IMR-90 (cell line): ENCODE measurements around the gene LPAR1. TPM values are rescaled to one million over a fixed set of nuclear protein-coding genes. Genes with fewer than 3 reads are reported as not detected.
"Not testable (repeated sequence)": the region's sequence is repeated elsewhere in the genome, so short reads cannot be mapped to it uniquely, and the experiment has no call there.

Experiments
- ATAC-seq: fragments of 200-7000 bp; cut with Tn5 transposase; 2 replicates; pipeline ENCODE4 v1.9.1; 2020; ENCODE audit warnings: low read depth, mild to moderate bottlenecking, moderate library complexity
- BruUV-seq: library from RNA; stranded (reverse); fragments of 400-500 nt; replicated peaks from 2 replicates; lab custom pipeline; 2021; lab: Mats Ljungman, UMichigan
- CTCF ChIA-PET: fragments of 300-600 bp; formaldehyde crosslinking; extraction: SDS; loops from one replicate; lab custom pipeline; 2021; ENCODE audit warnings: antibody characterized with exemption; lab: Yijun Ruan, JAX
- POLR2A ChIA-PET: fragments of 300-600 bp; sonication (Branson Sonifier 250); formaldehyde crosslinking; loops from one replicate; lab custom pipeline; 2022; ENCODE audit warnings: antibody characterized with exemption; ENCODE audit not compliant: unreplicated experiment; lab: Charles Lee
- DNase-seq: peaks from one replicate; pipeline ENCODE4 v3.0.0; 2013
- H2AFZ ChIP-seq: replicated peaks from 2 replicates; pipeline ENCODE3; 2013; ENCODE audit warnings: low read length, mild to moderate bottlenecking; ENCODE audit not compliant: poor library complexity
- H2AK5ac ChIP-seq: 2 replicates; pipeline ENCODE4 v1.6.1; 2013; ENCODE audit warnings: low read depth, low read length, inconsistent platforms
- H2AK9ac ChIP-seq: replicated peaks from 2 replicates; pipeline ENCODE3; 2013; ENCODE audit warnings: mild to moderate bottlenecking, low read depth, low read length, moderate library complexity; ENCODE audit not compliant: poor library complexity
- H2BK120ac ChIP-seq: 2 replicates; pipeline ENCODE4 v1.6.1; 2013; ENCODE audit warnings: low read depth, low read length, inconsistent platforms
- H2BK15ac ChIP-seq: 3 replicates; pipeline ENCODE4 v1.6.1; 2013; ENCODE audit warnings: low read depth, low read length, inconsistent platforms
- H2BK20ac ChIP-seq: 2 replicates; pipeline ENCODE4 v1.6.1; 2013; ENCODE audit warnings: low read depth, mild to moderate bottlenecking, inconsistent platforms, low read length, moderate library complexity
- H2BK5ac ChIP-seq: 2 replicates; pipeline ENCODE4 v1.6.1; 2013; ENCODE audit warnings: mild to moderate bottlenecking, low read depth, low read length, inconsistent platforms; ENCODE audit not compliant: poor library complexity, severe bottlenecking
- H3K14ac ChIP-seq: replicated peaks from 2 replicates; pipeline ENCODE4 v1.6.1; 2013; ENCODE audit warnings: low read depth, low read length, inconsistent platforms
- H3K18ac ChIP-seq: 2 replicates; pipeline ENCODE4 v1.6.1; 2013; ENCODE audit warnings: low read depth, low read length, control low read depth
- H3K23ac ChIP-seq: 2 replicates; pipeline ENCODE4 v1.6.1; 2013; ENCODE audit warnings: low read depth, low read length, inconsistent platforms
- H3K27ac ChIP-seq: 2 replicates; pipeline ENCODE4 v1.5.1; 2013; ENCODE audit warnings: mild to moderate bottlenecking, control low read depth, low read length; ENCODE audit not compliant: insufficient read depth
- H3K27me3 ChIP-seq: 2 replicates; pipeline ENCODE4 v1.6.1; 2013; ENCODE audit warnings: low read length; ENCODE audit not compliant: control insufficient read depth, insufficient read depth
- H3K36me3 ChIP-seq: 2 replicates; pipeline ENCODE4 v1.6.1; 2013; ENCODE audit warnings: low read length, mixed read lengths; ENCODE audit not compliant: control insufficient read depth, insufficient read depth
- H3K4ac ChIP-seq: 2 replicates; pipeline ENCODE4 v1.6.1; 2013; ENCODE audit warnings: low read depth, low read length, inconsistent platforms
- H3K4me1 ChIP-seq: 2 replicates; pipeline ENCODE4 v1.6.1; 2013; ENCODE audit warnings: low read length, mixed read lengths; ENCODE audit not compliant: control insufficient read depth, insufficient read depth
- H3K4me2 ChIP-seq: 2 replicates; pipeline ENCODE4 v1.6.1; 2013; ENCODE audit warnings: low read depth, mild to moderate bottlenecking, control low read depth, low read length, moderate library complexity
- H3K4me3 ChIP-seq: 2 replicates; pipeline ENCODE4 v1.5.1; 2013; ENCODE audit warnings: low read depth, mild to moderate bottlenecking, control low read depth, low read length, moderate library complexity; ENCODE audit not compliant: insufficient read depth
- H3K56ac ChIP-seq: 2 replicates; pipeline ENCODE4 v1.6.1; 2013; ENCODE audit warnings: low read length, inconsistent platforms; ENCODE audit not compliant: insufficient read depth; ENCODE audit errors: extremely low read depth
- H3K79me1 ChIP-seq, 2 experiments: 2 replicates each; pipeline ENCODE4 v1.6.1; 2013; ENCODE audit warnings: low read length in 2 of 2, inconsistent platforms in 1 of 2, low read depth in 1 of 2
- H3K9ac ChIP-seq: 2 replicates; pipeline ENCODE4 v1.6.1; 2013; ENCODE audit warnings: low read depth, low read length, control low read depth
- H3K9me1 ChIP-seq: 2 replicates; pipeline ENCODE4 v1.6.1; 2013; ENCODE audit warnings: low read length, inconsistent platforms; ENCODE audit not compliant: insufficient read depth
- H3K9me3 ChIP-seq: 2 replicates; pipeline ENCODE4 v1.6.1; 2013; ENCODE audit warnings: low read length; ENCODE audit not compliant: control insufficient read depth, insufficient read depth
- H4K20me1 ChIP-seq: 2 replicates; pipeline ENCODE4 v1.6.1; 2013; ENCODE audit warnings: low read length, inconsistent platforms; ENCODE audit not compliant: insufficient read depth
- H4K5ac ChIP-seq: 2 replicates; pipeline ENCODE4 v1.6.1; 2013; ENCODE audit warnings: mild to moderate bottlenecking, low read depth, low read length, control low read depth
- H4K8ac ChIP-seq, 2 experiments: 2 replicates each; pipeline ENCODE4 v1.6.1; 2013; ENCODE audit warnings: low read depth in 2 of 2, low read length in 2 of 2, control low read depth in 1 of 2, inconsistent platforms in 1 of 2
- H4K91ac ChIP-seq: 2 replicates; pipeline ENCODE4 v1.6.1; 2013; ENCODE audit warnings: low read depth, low read length, inconsistent platforms; ENCODE audit not compliant: insufficient read depth
- WGBS, 2 experiments: methylation state at CpG; one replicate each; pipeline versions ENCODE4 v1.1.5 to v1.1.7; 2013; ENCODE audit warnings: missing lambda C conversion rate in 2 of 2; ENCODE audit not compliant: insufficient read length in 1 of 2; ENCODE audit errors: extremely low coverage in 2 of 2; 5-methylcytosine and 5-hydroxymethylcytosine counted together
- dilution Hi-C: fragments of 300-500 bp; cut with HindIII; formaldehyde crosslinking; loops from one replicate; pipeline ENCODE4 v1.14.3; 2018; ENCODE audit warnings: low sequenced_read_pairs; ENCODE audit not compliant: unreplicated experiment
- in situ Hi-C: fragments of 300-500 bp; cut with MboI; formaldehyde crosslinking; loops from 3 replicates; pipeline ENCODE4 v1.14.3; 2019; ENCODE audit warnings: low sequenced_read_pairs, inconsistent platforms, mixed read lengths
- intact Hi-C: fragments of 100-400 bp; cut with micrococcal nuclease; formaldehyde crosslinking; loops from 2 replicates; pipeline ENCODE4 v1.10.0; 2022
- polyA plus RNA-seq, 3 experiments: library from polyadenylated mRNA; depleted of rRNA; stranded (reverse); fragments of >200 nt; gene quantifications; 2 replicates each; pipeline ENCODE4 v1.2.3, GENCODE V29; 2012; ENCODE audit warnings: low replicate concordance in 1 of 3
- total RNA-seq: library from RNA; depleted of rRNA; stranded (reverse); fragments of >200 nt; gene quantifications from 2 replicates; pipeline ENCODE4 v1.2.3, GENCODE V29; 2012

The LPAR1 gene
- total and polyA plus RNA-seq, 2 of the 4 experiments (the other 2 are of a cell fraction), result 171 to 315 TPM

GRCh38 chr9:110861370-110862110, 176.7 kb downstream of the LPAR1 start:
- H4K5ac ChIP-seq, H3K18ac ChIP-seq, H2BK5ac ChIP-seq, H3K23ac ChIP-seq, H2BK20ac ChIP-seq, H3K9ac ChIP-seq, H2BK120ac ChIP-seq, H2AK9ac ChIP-seq, H3K56ac ChIP-seq, DNase-seq, ATAC-seq, dilution Hi-C loops, BruUV-seq, H4K20me1 ChIP-seq, CTCF ChIA-PET, H2AFZ ChIP-seq, H3K4me2 ChIP-seq, H3K14ac ChIP-seq, H3K4me3 ChIP-seq, H4K91ac ChIP-seq, H3K4me1 ChIP-seq, H3K79me1 ChIP-seq, H2BK15ac ChIP-seq, H4K8ac ChIP-seq, POLR2A ChIA-PET, H3K36me3 ChIP-seq, H3K9me1 ChIP-seq, in situ Hi-C loops, H2AK5ac ChIP-seq, H3K27me3 ChIP-seq, H3K27ac ChIP-seq, H3K4ac ChIP-seq: not testable (repeated sequence)
- intact Hi-C loops, result loop anchor here (10.0 kb wide), 1 partner anchor 433 kb away; no protein-coding TSS in a partner anchor
- H3K9me3 ChIP-seq, result peaks cover 20% of the 10 kb centered on the region
- WGBS, 2 experiments, result no CpG with 5 or more reads among the region's 4 CpGs
